HG02938 (cell line): ENCODE data around the gene PAGE3.

ENCODE experiments used
- ATAC-seq: cut with Tn5 transposase; IDR thresholded peaks from one replicate; pipeline ENCODE4 v1.9.1; 2021; ENCODE audit warnings: mild to moderate bottlenecking, moderate library complexity; ENCODE audit not compliant: unreplicated experiment

Gene PAGE3

GRCh38 chrX:55264816-55265215 lies at the start of gene PAGE3:
TSS of gene PAGE3 (minus strand) at chrX:55264916. CDS start at chrX:55263903, 1,013 bp downstream.
- no peak for ATAC-seq

- ATAC-seq: no peak
These were observed 47.9 kb upstream of the PAGE3 start for GRCh38 chrX:55312655-55313054.

- ATAC-seq: no peak
These were observed 26.2 kb upstream of the PAGE3 start for GRCh38 chrX:55290963-55291362.

- no peak for ATAC-seq
These were observed 15.1 kb upstream of the PAGE3 start for GRCh38 chrX:55279832-55280231.

- ATAC-seq: no peak
These were observed 3.9 kb downstream of the PAGE3 start for GRCh38 chrX:55260806-55261205.

- ATAC-seq: no peak
These were observed 11.2 kb downstream of the PAGE3 start for GRCh38 chrX:55253528-55253927.

GRCh38 chrX:55240788-55241340 lies 23.9 kb downstream of the PAGE3 start:
- ATAC-seq: no peak

GRCh38 chrX:55220119-55220794 lies 44.5 kb downstream of the PAGE3 start, which contains the start of gene PAGE5:
TSS of gene PAGE5 (plus strand) at chrX:55220346. CDS start at chrX:55221383, 1,037 bp downstream.
- ATAC-seq: no peak

GRCh38 chrX:55213381-55213780 lies 51.3 kb downstream of the PAGE3 start:
- ATAC-seq: no peak

- ATAC-seq: no peak
These were observed 53.6 kb downstream of the PAGE3 start for GRCh38 chrX:55210931-55211677.
